Measurements from ENCODE around the gene SFT2D3. TPM values are rescaled to one million over a fixed set of nuclear protein-coding genes. Genes with fewer than 3 reads are reported as not detected.

SFT2D3 gene
- total and polyA plus RNA-seq, 2 experiments from 2014 or later: 1.6 to 10.7 TPM

DNA sequence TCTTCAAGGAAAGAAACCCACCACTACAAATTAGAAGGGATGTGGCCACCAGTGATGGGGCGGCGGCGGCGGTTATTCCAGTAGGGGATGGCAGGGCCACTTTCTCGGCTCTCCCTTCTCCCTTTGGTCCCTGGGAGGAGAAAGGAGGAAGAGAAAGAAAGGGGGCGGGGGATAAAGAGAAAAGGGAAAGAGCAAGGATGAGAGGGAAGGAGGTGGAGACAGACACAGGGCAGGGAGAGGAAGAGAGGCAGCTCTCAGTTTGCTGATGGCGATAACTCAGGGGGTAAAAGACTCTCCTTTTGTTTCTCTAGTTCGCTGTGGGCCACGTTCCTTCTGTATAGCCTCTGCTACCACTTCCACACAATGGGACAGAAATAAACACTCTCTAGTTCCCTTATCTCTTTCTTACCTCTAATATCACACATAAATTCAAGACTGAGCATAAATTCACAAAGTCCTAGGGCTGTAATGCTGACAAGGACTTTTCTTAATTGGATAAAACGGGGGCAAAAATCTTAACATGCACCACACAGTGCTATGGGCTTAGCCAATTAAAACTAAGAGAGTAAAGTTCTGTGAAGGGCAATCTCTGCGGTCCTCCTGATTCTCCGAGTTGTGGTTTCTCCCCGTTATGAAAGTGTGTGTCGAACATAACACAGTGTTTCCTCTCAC lies 14.6 kb downstream of the SFT2D3 start:
- no peaks in the 10 kb centered on the region for H3K9me2 ChIP-seq (replicated peaks; ENCODE audit: insufficient read depth)
- H2AFZ ChIP-seq: no peak overlapping the region
- DNase-seq (ENCODE audit: low spot score): no peak
- H3K27me3 ChIP-seq: no peaks in the 10 kb centered on the region
- TF ChIP-seq EZH2 (IDR thresholded peaks at IDR 0.05; ENCODE audit: borderline replicate concordance) (no peak), EZH2phosphoT487 (IDR thresholded peaks at IDR 0.05; ENCODE audit: low read depth, severe bottlenecking, unreplicated experiment) (no peak)
- no peak overlapping the region for H3K4me3 ChIP-seq
- no peaks in the 10 kb centered on the region for H3K4me1 ChIP-seq (ENCODE audit: insufficient read depth)
- H3K36me3 ChIP-seq (replicated peaks; ENCODE audit: insufficient read depth, low read depth): no peaks in the 10 kb centered on the region
- no peak overlapping the region for H3K4me2 ChIP-seq
- 92% methylated on average over 14 of the region's 14 CpGs for whole genome bisulfite sequencing (ENCODE audit: low lambda C conversion rate, missing lambda C conversion rate)
- no peaks in the 10 kb centered on the region for H3K79me2 ChIP-seq
- no peak overlapping the region for H3K27ac ChIP-seq
- H3K9me3 ChIP-seq (ENCODE audit: low read depth): no peaks in the 10 kb centered on the region
- no peaks in the 10 kb centered on the region for H4K20me1 ChIP-seq (ENCODE audit: insufficient read depth, poor library complexity, severe bottlenecking)

DNA sequence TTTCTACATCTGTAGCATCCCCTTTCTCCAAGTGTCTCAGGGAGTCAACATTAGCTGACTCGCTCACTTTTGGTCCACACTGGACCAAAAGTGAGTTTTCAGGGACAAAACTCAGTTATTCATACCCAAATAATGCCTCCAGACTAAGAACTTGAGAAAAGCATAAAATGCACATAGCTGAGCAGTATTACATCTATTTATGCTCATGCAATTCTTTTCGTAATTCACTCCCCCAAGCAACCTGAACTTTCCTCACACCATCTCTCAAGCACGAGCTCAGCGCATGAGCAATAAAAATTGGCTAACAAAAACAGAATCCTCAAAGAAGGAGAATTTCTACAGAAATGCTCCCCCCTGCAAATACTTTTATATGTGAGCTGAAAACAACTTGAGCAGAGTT lies 17.0 kb downstream of the SFT2D3 start:
- H2AFZ ChIP-seq: no peak overlapping the region
- no peak for DNase-seq (ENCODE audit: low spot score)
- no peaks in the 10 kb centered on the region for H4K20me1 ChIP-seq (ENCODE audit: insufficient read depth, poor library complexity, severe bottlenecking)
- H3K4me2 ChIP-seq: no peak overlapping the region
- no peak overlapping the region for H3K27ac ChIP-seq
- H3K9me2 ChIP-seq (replicated peaks; ENCODE audit: insufficient read depth): no peaks in the 10 kb centered on the region
- H3K4me1 ChIP-seq (ENCODE audit: insufficient read depth): no peaks in the 10 kb centered on the region
- H3K9me3 ChIP-seq (ENCODE audit: low read depth): no peaks in the 10 kb centered on the region
- H3K79me2 ChIP-seq: no peaks in the 10 kb centered on the region
- 97% methylated on average over 4 of the region's 4 CpGs for WGBS (ENCODE audit: low lambda C conversion rate, missing lambda C conversion rate)
- no peaks in the 10 kb centered on the region for H3K27me3 ChIP-seq
- H3K4me3 ChIP-seq: no peak overlapping the region
- no peaks in the 10 kb centered on the region for H3K36me3 ChIP-seq (replicated peaks; ENCODE audit: insufficient read depth, low read depth)
- TF ChIP-seq EZH2phosphoT487 (IDR thresholded peaks at IDR 0.05; ENCODE audit: low read depth, severe bottlenecking, unreplicated experiment) (no peak), EZH2 (IDR thresholded peaks at IDR 0.05; ENCODE audit: borderline replicate concordance) (no peak), CTCF (IDR thresholded peaks at IDR 0.05; ENCODE audit: poor library complexity) (no peak)

GRCh38 chr2:127719301-127720218 lies 18.3 kb downstream of the SFT2D3 start:
- no peaks in the 10 kb centered on the region for H3K79me2 ChIP-seq
- no peaks in the 10 kb centered on the region for H3K27me3 ChIP-seq
- no peak overlapping the region for H3K4me3 ChIP-seq
- H4K20me1 ChIP-seq (ENCODE audit: insufficient read depth, poor library complexity, severe bottlenecking): no peaks in the 10 kb centered on the region
- H3K4me2 ChIP-seq: no peak overlapping the region
- 97% methylated on average over 13 of the region's 13 CpGs for WGBS (ENCODE audit: low lambda C conversion rate, missing lambda C conversion rate)
- no peaks in the 10 kb centered on the region for H3K9me2 ChIP-seq (replicated peaks; ENCODE audit: insufficient read depth)
- no peak for DNase-seq (ENCODE audit: low spot score)
- no peaks in the 10 kb centered on the region for H3K4me1 ChIP-seq (ENCODE audit: insufficient read depth)
- H2AFZ ChIP-seq: no peak overlapping the region
- no peaks in the 10 kb centered on the region for H3K36me3 ChIP-seq (replicated peaks; ENCODE audit: insufficient read depth, low read depth)
- no peak overlapping the region for H3K27ac ChIP-seq
- no peaks in the 10 kb centered on the region for H3K9me3 ChIP-seq (ENCODE audit: low read depth)
- TF ChIP-seq EZH2 (IDR thresholded peaks at IDR 0.05; ENCODE audit: borderline replicate concordance) (no peak), CTCF (IDR thresholded peaks at IDR 0.05; ENCODE audit: poor library complexity) (no peak), EZH2phosphoT487 (IDR thresholded peaks at IDR 0.05; ENCODE audit: low read depth, severe bottlenecking, unreplicated experiment) (no peak)
